T-helper 2 cell treated with Interferon-gamma antibody and Interleukin-4, amounts not matched to agents 100 ng/mL and 5 ng/mL, for 36 hours (primary cell): Measurements from ENCODE around the gene MZB1. TPM values are rescaled to one million over a fixed set of nuclear protein-coding genes. Genes with fewer than 3 reads are reported as not detected.

ENCODE experiments used
- intact Hi-C: fragments of 100-400 bp; cut with micrococcal nuclease; formaldehyde crosslinking; loops from one replicate; pipeline ENCODE4 v1.15.1; 2023
- total RNA-seq: library from RNA; stranded (reverse); gene quantifications from 2 replicates; pipeline ENCODE4 v1.2.3, GENCODE V29; 2022

The MZB1 gene
- total RNA-seq, 1 donor from 2014 or later = 65.3 TPM

- intact Hi-C loops = loop anchor here (1.0 to 5.0 kb wide), 8 partner anchors 49 to 799 kb away; partner anchors contain the start of genes ETF1, HSPA9, MATR3 and SIL1
These were observed 47.9 kb downstream of the MZB1 start, which contains the start of gene PAIP2 for GRCh38 chr5:139341689-139342422. TSS of gene PAIP2 (plus strand) at chr5:139341854. CDS start at chr5:139363785, 21,931 bp downstream.

DNA sequence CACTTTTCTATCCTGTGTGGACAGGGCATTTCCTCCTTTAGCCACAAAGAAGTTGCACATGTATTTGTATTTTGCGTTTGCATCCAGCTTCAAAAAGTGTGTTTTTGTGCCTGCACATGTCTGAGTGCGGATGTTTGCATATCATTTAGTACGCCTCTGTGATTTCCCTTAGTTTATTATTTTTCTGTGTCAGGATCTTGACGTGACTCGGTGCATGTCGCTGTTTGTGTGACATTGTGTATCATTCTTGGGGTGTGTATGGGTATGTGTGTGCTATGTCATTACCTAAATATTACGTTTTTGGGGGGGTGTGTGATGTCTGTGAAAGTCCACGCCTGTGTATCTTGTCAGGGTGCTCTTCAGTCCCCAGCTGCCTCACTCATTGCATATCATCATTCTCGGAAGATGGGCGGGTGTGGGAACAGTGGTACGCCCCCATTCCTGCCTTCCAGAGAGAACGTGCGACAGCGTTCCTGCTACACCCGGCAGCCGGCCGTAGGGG is 48.5 kb downstream of the MZB1 start:
- intact Hi-C loops = loop anchor here (1.0 to 5.0 kb wide), 7 partner anchors 48 to 798 kb away; partner anchors contain the start of genes ETF1, HSPA9, MATR3 and SIL1

GRCh38 chr5:139340051-139340450 is 49.7 kb downstream of the MZB1 start:
- intact Hi-C loops = loop anchor here (2.0 to 5.0 kb wide), 5 partner anchors 68 to 797 kb away; partner anchors contain the start of genes ETF1, HSPA9 and SIL1

Other genes starting within 250 kb of the MZB1 start
- gene SIL1, start 191.5 kb downstream of the MZB1 start, total RNA-seq = 18.7 and 21.6 TPM in 2 replicates
- gene MATR3, start 96.2 kb downstream of the MZB1 start, total RNA-seq = 210 and 247 TPM in 2 replicates
- gene PAIP2, start 48.1 kb downstream of the MZB1 start, total RNA-seq = 77.0 and 82.6 TPM in 2 replicates
- 5.2 and 6.0 TPM in 2 replicates for gene SLC23A1, start 6.6 kb downstream of the MZB1 start, total RNA-seq
- gene PROB1, start 5.2 kb upstream of the MZB1 start, total RNA-seq = 5.5 and 6.0 TPM in 2 replicates
- gene SPATA24, start 14.2 kb upstream of the MZB1 start, total RNA-seq = 7.1 and 8.6 TPM in 2 replicates
- 9.3 and 9.8 TPM in 2 replicates for gene DNAJC18, start 49.6 kb upstream of the MZB1 start, total RNA-seq
- gene ECSCR, start 72.8 kb upstream of the MZB1 start, total RNA-seq = 1.1 and 1.6 TPM in 2 replicates
- gene SMIM33, start 81.1 kb upstream of the MZB1 start, total RNA-seq = 0.59 and 0.80 TPM in 2 replicates
- 203 and 216 TPM in 2 replicates for gene STING1, start 92.8 kb upstream of the MZB1 start, total RNA-seq
- 228 and 245 TPM in 2 replicates for gene UBE2D2, start 171.4 kb upstream of the MZB1 start, total RNA-seq